GM12801 (cell line): ENCODE measurements around the gene STK11IP.

ENCODE experiments used
- TF ChIP-seq, protein P1 (sequence below): IDR thresholded peaks from one replicate; pipeline ENCODE4 v1.5.1; 2011; ENCODE audit warnings: control low read depth; ENCODE audit not compliant: insufficient read length; ENCODE audit errors: extremely low read depth

STK11IP gene

DNA sequence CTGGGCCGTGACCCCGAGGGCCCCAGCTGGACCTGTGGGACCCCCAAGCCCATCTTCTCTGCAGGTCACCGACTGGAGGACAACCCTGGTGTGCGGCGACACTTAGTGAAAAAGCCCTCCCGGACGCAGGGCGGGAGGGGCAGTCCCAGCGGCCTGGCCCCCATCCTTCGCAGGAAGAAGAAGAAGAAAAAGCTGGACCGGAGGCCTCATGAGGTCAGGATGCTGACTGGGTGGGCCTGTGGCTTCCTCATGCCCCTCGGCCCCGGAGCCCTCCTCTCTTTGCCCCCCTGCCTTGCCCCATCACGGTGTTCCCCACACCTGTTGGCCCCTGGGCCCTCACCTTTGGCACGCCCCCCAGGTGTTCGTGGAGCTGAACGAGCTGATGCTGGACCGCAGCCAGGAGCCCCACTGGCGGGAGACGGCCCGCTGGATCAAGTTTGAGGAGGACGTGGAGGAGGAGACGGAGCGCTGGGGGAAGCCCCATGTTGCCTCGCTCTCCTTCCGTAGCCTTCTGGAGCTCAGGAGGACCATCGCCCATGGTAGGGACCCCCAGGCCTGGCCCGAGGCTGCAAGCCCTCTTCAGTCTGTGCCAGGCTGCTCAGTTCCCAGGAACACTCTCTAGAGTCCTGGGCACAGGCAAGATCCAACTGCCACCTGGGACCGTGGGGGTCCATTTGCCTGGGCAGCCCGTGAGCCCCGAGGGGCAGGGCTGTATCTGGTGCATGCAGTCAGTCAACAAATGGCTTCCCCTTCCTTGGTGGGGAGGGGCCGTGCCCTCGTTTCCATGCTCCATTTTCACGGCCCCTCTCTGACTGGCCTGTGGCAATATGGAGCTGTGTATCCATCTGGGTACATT lies 34.5 kb downstream of the STK11IP start:
- TF ChIP-seq, protein P1, sequence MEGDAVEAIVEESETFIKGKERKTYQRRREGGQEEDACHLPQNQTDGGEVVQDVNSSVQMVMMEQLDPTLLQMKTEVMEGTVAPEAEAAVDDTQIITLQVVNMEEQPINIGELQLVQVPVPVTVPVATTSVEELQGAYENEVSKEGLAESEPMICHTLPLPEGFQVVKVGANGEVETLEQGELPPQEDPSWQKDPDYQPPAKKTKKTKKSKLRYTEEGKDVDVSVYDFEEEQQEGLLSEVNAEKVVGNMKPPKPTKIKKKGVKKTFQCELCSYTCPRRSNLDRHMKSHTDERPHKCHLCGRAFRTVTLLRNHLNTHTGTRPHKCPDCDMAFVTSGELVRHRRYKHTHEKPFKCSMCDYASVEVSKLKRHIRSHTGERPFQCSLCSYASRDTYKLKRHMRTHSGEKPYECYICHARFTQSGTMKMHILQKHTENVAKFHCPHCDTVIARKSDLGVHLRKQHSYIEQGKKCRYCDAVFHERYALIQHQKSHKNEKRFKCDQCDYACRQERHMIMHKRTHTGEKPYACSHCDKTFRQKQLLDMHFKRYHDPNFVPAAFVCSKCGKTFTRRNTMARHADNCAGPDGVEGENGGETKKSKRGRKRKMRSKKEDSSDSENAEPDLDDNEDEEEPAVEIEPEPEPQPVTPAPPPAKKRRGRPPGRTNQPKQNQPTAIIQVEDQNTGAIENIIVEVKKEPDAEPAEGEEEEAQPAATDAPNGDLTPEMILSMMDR = no peak

DNA sequence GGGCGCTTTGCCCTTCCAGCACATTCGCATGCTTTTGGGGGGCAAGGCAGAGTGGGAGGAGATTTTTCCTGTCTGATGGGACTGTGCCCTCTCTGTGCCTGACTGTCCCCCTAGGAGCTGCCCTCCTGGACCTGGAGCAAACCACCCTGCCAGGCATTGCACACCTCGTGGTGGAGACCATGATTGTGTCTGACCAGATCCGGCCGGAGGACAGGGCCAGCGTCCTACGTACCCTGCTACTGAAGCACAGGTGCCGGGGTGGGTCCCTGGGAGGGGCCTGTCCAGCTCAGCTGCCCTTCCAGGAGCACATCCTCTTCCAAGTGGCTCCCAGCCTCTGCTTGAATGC lies 35.1 kb downstream of the STK11IP start:
- TF ChIP-seq, protein P1 = no peak

DNA sequence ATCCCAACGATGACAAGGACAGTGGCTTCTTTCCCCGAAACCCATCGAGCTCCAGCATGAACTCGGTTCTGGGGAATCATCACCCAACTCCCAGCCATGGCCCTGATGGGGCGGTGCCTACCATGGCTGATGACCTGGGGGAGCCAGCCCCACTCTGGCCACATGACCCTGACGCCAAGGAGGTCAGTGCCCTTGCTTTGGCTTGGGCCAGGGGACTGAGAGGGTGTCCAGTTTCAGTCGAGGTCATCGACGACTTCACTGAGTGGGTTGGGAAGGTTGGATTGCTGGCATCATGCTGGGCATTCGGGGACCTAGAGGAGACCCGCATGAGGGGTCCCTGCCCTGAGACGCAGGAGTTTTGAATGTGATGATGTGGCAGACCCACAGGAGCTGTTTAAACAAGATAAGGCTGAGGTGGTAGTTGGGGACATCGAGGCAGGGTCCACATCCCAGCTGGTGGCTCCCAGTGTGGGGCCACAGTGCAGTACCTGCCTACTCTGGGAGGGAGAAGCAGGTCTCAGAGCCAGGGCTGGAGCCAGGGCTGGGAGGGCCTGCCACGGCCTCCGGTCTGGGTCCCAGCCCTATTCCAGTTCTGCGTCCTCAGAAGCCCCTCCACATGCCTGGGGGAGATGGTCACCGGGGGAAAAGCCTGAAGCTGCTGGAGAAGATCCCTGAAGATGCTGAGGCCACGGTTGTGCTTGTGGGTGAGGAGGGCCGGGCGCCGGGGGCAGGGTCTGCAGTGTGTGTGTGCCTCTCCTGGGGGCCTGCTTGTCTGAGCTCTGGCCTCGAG lies 35.8 kb downstream of the STK11IP start:
- TF ChIP-seq, protein P1 = no peak

DNA sequence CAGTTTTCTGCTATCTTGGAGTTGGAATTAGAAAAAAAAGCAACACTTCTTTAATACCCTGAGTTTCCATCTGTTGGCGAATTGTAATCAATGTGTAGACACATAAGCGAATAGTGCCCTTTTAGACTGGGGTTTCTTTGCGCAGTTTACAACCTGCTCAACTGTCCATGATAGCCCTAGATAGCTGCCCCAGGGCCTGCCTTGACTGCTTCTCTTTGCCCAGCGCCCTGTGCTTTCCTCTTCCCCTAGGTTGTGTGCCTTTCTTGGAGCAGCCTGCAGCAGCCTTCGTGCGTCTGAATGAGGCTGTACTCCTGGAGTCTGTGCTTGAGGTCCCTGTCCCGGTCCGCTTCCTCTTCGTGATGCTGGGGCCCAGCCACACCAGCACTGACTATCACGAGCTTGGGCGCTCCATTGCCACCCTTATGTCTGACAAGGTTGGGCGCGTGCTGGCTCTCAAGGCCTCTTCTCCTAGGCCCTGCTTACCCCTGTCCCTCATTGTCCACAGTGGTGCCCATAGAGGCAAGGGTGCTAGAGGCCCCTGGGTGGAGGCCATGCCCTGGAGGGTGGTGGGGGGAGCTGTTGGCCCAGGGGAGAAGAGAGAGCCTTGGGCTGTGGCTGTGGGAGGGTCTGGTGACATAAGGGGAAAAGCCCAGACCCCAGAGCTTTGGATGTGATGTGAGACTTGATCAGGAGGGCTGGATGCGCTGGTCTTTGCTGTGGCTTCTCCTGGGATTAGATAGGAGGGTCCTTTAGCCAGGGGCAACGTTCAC lies 36.7 kb downstream of the STK11IP start:
- TF ChIP-seq, protein P1 = no peak

DNA sequence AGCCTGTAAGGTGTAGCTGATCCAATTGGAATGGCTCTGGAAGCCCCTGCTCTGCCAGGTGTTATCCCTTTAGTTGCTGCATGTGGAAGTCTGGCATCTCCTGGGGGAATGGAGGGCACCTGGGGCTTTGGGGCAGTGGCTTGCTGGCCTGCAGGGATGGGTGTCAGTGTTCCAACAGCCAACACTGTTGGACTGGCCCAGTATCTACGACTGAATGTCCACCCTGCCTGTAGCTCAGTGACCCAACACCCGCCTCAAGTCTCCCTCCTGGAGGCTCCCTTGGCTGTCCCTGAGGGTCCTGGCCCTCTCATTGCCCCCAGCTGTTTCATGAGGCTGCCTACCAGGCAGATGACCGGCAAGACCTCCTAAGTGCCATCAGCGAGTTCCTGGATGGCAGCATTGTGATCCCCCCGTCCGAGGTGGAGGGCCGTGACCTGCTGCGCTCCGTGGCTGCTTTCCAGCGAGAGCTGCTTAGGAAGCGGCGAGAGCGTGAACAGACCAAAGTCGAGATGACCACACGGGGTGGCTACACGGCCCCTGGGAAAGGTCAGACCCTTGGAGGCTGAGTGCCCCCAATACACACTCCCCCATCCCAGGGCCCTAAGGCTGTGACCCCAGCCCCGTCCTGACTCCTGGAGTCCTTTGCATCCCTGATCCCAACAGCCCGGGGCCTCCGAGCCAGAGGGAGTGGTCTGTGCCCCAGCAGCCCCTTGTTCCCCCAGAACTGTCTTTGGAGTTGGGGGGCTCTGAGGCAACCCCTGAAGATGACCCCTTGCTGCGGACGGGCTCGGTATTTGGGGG lies 37.5 kb downstream of the STK11IP start:
- TF ChIP-seq, protein P1 = no peak

DNA sequence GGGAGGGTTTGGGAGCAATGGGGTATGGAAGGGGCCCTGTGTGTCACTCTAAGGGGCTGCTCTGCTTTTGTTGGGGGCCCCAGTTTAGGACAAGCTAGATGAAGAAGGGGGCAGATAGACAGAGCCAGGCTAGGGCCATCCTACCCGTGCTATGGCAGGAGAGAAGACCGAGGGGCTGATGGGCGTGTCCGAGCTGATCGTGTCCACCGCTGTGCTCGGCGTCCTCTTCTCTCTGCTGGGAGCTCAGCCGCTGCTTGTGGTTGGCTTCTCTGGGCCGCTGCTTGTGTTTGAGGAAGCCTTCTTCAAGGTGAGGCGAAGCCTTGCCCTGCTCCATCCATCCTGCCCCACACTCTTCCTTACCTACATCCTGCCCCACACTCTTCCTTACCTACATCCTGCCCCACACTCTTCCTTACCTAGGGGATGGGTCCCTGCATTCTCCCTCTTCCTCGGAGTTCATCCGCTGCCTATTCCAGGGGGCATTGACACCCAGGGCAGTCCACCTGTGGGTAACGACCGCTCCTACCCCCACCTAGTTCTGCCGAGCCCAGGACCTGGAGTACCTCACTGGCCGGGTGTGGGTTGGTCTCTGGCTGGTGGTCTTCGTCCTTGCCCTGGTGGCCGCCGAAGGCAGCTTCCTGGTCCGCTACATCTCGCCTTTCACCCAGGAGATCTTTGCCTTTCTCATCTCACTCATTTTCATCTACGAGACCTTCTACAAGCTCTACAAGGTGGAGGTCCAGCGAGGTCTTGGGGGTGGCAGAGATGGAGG lies 38.7 kb downstream of the STK11IP start:
- TF ChIP-seq, protein P1 = no peak
